GM12872 (cell line): ENCODE measurements around the gene RAPGEF1.

Source experiments
- TF ChIP-seq, protein P1 (sequence below): IDR thresholded peaks from 3 replicates; pipeline ENCODE4 v1.5.1; 2011; ENCODE audit warnings: low read depth, mild to moderate bottlenecking, low read length, moderate library complexity; ENCODE audit not compliant: insufficient read depth

RAPGEF1 gene

DNA sequence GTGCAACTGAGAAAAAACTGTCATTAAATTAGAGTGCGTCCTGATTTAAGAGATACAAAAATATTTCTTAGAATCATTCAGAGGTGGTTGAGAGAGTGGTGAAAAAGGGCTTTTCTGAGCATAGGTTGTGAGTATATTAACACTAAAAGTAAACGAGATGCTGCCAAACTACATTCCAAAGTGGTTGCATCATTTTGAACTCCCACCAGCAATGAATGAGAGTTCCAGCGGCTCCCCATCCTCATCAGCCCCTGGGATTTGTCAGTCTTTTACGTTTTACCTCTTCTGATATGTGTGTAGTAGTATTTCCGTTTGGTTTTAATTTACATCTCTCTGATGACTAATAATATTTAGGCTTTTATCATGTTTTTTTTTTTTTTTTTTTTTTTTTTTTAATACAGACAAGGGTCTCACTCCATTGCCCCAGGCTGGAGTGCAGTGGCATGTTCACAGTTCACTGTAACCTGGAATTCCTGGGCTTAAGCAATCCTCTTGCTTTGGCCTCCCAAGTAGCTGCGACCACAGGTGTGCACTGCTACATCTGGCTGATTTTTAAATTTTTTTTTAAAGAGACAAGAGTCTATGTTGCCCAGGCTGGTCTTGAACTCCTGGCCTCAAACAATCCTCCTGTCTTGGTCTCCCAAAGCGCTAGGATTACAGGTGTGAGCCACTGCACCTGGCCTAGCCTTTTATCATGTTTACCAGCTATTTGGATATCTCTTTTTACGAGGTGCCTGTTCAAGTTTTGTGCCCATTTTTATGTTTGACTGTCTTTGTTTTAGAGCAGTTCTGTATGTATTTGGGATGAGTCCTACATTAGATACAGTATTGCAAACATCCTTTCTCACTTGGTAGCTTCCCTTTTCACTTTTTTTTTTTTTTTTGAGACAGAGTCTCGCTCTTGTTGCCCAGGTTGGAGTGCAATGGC, 177.6 kb downstream of the RAPGEF1 start:
- TF ChIP-seq, protein P1, sequence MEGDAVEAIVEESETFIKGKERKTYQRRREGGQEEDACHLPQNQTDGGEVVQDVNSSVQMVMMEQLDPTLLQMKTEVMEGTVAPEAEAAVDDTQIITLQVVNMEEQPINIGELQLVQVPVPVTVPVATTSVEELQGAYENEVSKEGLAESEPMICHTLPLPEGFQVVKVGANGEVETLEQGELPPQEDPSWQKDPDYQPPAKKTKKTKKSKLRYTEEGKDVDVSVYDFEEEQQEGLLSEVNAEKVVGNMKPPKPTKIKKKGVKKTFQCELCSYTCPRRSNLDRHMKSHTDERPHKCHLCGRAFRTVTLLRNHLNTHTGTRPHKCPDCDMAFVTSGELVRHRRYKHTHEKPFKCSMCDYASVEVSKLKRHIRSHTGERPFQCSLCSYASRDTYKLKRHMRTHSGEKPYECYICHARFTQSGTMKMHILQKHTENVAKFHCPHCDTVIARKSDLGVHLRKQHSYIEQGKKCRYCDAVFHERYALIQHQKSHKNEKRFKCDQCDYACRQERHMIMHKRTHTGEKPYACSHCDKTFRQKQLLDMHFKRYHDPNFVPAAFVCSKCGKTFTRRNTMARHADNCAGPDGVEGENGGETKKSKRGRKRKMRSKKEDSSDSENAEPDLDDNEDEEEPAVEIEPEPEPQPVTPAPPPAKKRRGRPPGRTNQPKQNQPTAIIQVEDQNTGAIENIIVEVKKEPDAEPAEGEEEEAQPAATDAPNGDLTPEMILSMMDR: no peak

DNA sequence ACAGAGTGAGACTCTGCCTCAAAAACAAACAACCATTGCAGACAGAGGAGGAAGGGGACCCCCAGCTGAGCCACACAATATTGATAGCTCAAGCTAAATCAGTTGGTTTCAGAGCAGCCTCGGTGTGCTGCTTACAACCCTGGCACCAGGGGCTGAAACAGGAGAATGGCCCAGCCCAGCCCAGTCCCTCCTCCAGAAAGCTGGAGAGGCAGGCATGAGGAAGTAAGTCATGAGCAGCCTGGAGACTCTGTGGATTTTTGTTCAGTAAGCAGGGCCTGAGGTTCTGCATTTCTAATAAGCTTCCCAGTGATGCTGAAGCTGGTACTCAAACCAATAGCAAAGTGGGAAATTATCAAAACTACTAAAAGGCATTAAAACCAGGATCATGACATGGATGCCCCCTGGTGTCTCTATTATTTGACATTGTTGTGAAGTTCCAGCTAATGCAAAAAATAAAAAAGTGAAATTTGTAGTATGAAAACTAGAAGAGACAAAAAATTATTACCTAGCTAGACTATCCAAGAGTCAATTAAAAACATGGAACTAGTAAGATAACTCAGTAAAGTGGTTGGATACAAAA, 180.4 kb downstream of the RAPGEF1 start:
- TF ChIP-seq, protein P1: no peak

- TF ChIP-seq, protein P1: no peak
These were observed 181.9 kb downstream of the RAPGEF1 start for GRCh38 chr9:131557855-131558548.

DNA sequence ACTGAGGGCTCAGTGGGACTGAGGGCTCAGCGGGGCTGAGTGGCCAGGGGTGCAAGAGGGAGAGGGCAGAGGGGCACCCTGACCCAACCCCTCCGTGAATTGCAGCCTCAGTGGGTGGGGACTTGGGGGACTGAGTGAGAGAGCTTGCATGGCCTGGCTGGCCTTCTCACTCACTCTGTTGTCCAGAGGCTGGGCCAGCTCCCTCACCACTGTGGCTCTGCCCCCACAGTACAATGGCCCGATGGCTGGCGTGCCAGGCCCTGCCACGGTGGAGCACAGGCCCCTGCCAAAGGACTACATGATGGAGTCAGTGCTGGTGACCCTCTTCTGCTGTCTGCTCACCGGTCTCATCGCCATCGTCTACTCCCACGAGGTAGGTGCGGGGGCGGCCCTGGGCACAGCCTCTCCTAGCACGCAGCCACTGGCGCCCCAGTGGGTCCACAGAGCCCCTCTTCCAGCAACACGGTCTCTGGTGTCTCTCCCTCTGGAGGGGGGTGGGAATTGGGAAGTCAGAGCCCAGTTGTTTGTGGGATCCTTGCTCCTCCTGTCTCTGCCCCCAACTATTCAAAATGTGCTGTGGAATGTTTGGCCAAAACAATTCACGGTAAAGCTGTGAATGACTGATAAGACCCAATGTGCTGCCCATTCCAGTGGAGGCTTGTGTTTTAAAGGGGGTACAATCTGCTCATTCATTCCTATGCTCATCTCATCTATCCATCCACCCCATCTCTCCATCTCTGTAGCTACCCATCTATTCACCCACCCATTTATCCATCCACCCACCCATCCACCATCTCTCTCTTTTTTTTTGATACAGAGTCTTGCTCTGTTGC, 183.8 kb downstream of the RAPGEF1 start:
- TF ChIP-seq, protein P1: no peak

DNA sequence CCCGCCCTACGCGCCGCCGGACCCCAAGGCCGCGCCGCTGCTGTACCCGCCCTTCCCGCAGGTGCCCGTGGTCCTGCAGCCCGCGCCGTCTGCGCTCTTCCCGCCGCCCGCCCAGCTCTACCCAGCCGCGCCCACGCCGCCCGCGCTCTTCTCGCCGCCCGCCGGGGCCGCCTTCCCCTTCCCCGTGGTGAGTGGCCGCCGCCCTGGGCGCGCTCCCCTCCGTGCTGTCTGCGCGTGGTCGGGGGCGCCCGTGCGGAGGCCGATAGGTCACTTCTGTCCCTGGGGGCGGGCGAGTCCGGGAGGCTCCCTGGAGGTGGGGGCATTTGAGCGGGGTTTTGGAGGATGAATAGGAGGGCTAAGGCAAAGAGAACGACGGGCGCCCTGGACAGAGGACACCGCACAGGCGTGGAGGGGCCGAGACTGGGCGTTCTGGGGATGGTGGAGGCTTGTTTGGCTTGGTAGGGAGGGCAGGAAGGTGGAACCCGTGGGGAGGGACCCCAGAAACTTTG, 185.0 kb downstream of the RAPGEF1 start:
- TF ChIP-seq, protein P1: no peak

DNA sequence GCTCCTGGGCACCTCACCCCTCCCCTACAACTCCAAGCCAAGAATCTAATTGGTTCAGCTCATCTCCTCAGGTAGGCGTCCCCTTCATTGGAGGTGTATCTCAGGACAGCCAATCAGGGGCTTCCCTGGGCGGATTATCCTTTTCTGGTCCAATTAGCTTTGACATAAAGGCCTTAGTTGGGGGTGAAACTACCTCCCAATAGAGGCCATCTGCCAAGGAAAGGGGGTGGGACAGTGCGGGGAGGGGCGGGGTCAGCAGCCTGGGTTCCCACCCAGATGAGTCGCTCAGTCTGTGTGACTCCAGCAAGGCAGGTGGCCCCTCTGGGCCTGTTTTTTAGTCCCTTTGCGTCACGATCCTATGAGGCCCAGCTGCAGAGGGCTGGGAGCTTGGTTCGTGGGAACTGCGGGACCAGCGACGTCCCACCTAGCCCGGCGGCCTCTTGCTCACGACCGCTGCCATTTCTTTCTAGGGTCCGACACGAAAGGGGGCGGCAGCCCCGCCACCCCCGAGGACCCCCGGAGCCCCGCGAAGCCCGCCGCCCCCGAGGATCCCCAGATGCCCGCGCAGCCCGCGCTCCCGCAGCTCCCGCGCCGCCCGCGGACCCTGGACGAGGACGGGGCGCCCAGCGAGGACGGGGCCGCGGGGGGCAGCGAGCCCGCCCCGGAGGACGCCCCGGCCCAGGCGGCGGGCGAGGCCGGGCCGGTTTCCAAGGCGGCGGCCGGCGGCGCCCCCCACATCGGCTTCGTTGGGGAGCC, 185.6 kb downstream of the RAPGEF1 start:
- TF ChIP-seq, protein P1: no peak
